Heart left ventricle (tissue), 16 donors: Measurements from ENCODE around the gene PDXK. TPM values are rescaled to one million over a fixed set of nuclear protein-coding genes. Genes with fewer than 3 reads are reported as not detected.
A peak's percentile ranks its signal among the peaks of the same experiment; 100 is the strongest.

Experiments
- ATAC-seq, 4 donors: fragments of 200-7000 bp; cut with Tn5 transposase; one replicate each; pipeline ENCODE4 v1.9.1; 2020 to 2022; ENCODE audit warnings: moderate library complexity in 4 of 4, mild to moderate bottlenecking in 3 of 4, moderate number of reproducible peaks in 1 of 4
- DNase-seq, 5 donors: peaks; one replicate each; pipeline ENCODE4 v3.0.0-alpha.2; 2020
- H3K27ac ChIP-seq, 12 donors: fragments of 200-600 bp; sonication (generic) in 4 of 12; one replicate each; pipeline versions ENCODE4 v1.5.0 to v1.8.0; 2016 to 2022; ENCODE audit warnings: mild to moderate bottlenecking in 2 of 12
- H3K27me3 ChIP-seq, 9 donors: fragments of 200-600 bp; sonication (generic) in 2 of 9; one replicate each; pipeline versions ENCODE4 v1.5.1 to v1.8.0; 2016 to 2022; ENCODE audit warnings: mild to moderate bottlenecking in 3 of 9
- H3K36me3 ChIP-seq, 9 donors: fragments of 200-600 bp; sonication (generic) in 2 of 9; one replicate each; pipeline versions ENCODE4 v1.5.0 to v1.8.0; 2018 to 2022; ENCODE audit warnings: mild to moderate bottlenecking in 2 of 9
- H3K4me1 ChIP-seq, 12 donors: fragments of 200-600 bp; sonication (generic) in 4 of 12; one replicate each; pipeline versions ENCODE4 v1.5.0 to v1.8.0; 2016 to 2022; ENCODE audit warnings: mild to moderate bottlenecking in 3 of 12
- H3K4me3 ChIP-seq, 12 donors: fragments of 200-600 bp; sonication (generic) in 4 of 12; one replicate each; pipeline versions ENCODE4 v1.5.0 to v1.8.0; 2017 to 2022; ENCODE audit warnings: mild to moderate bottlenecking in 9 of 12, moderate library complexity in 4 of 12
- H3K9me3 ChIP-seq, 12 donors: fragments of 200-600 bp; sonication (generic) in 4 of 12; one replicate each; pipeline versions ENCODE4 v1.5.0 to v1.8.0; 2016 to 2022; ENCODE audit warnings: mild to moderate bottlenecking in 1 of 12
- POLR2A ChIP-seq, 2 donors: fragments of 450-650 bp; IDR thresholded peaks; one replicate each; pipeline ENCODE4 v1.6.1; 2017; ENCODE audit warnings: antibody characterized with exemption in 2 of 2, mild to moderate bottlenecking in 2 of 2, moderate library complexity in 2 of 2
- WGBS, 4 donors: extraction: QIAGEN DNeasy Blood & Tissue Kit in 2 of 4; methylation state at CpG; one replicate each; pipeline versions ENCODE4 v1.1.5 to v1.1.7; 2013 to 2018; 5-methylcytosine and 5-hydroxymethylcytosine counted together
- intact Hi-C, 10 donors: fragments of 100-400 bp; cut with DNase I; formaldehyde crosslinking; loops; one replicate each; pipeline versions ENCODE4 v1.11.1 to v1.14.2; 2022
- polyA plus RNA-seq, 2 donors: library from polyadenylated mRNA; stranded (reverse); fragments of 200-250 nt; gene quantifications; one replicate each; pipeline ENCODE4 v1.2.3, GENCODE V29; 2013
- total RNA-seq, 9 donors: library from RNA; depleted of rRNA in 2 of 9; stranded (reverse); fragments of >200 nt in 2 of 9; fragmentation: NEBNext Ultra II Directional in 3 of 9; extraction: Animal tissue kit (Norgen Biotek cat#: 25700) in 3 of 9; gene quantifications; one replicate each; pipeline versions ENCODE4 v1.1.0 to v1.2.4, GENCODE V29; 2016 to 2023
- TF ChIP-seq, protein P1 (sequence below), 12 donors: fragments of 200-600 bp; sonication (generic) in 4 of 12; IDR thresholded peaks; one replicate each; pipeline versions ENCODE4 v1.5.0 to v1.8.0; 2018 to 2022; ENCODE audit warnings: antibody characterized with exemption in 12 of 12, mild to moderate bottlenecking in 5 of 12
- donor health status: ischemic (EF 13 %, LVEDD 7.1; RV severe dilation, severe dysfunction).
- donor health status: healthy with polysubstance abuse.
- donor health status: DM: no; HTN: yes; CAD: no.
- donor health status: DM: no; HTN: no; CAD: no.
- donor health status: ischemic (EF 25% LVEDD 6.9; RV normal size, moderate dysfunction).
- donor health status: ischemic (EF 25% LVEDD 5.7; RV mildly dilated, moderate dysfunction).
- donor health status: healthy.
- donor health status: DM: yes; HTN: yes; CAD: no.
- donor health status: ischemic (EF 35%, LVEDD 5.7; RV mildly dilated, moderate dysfunction).
- donor health status: nonischemic (EF 11% LVEDD 7.7; RV severe dilation, severe dysfunction).
- donor health status: DM: yes; HTN: yes; CAD: no.
- donor health status: PGD.
- donor health status: ischemic (EF 29% LVEDD 5.4; RV normal size, mild dysfunction).
- donor health status: nonischemic (EF 23%, LVEDD 6.1; RV moderate dilation, normal function).

Gene PDXK
- total and polyA plus RNA-seq, 11 donors = 46.5 to 105 (median 79.7) TPM

DNA sequence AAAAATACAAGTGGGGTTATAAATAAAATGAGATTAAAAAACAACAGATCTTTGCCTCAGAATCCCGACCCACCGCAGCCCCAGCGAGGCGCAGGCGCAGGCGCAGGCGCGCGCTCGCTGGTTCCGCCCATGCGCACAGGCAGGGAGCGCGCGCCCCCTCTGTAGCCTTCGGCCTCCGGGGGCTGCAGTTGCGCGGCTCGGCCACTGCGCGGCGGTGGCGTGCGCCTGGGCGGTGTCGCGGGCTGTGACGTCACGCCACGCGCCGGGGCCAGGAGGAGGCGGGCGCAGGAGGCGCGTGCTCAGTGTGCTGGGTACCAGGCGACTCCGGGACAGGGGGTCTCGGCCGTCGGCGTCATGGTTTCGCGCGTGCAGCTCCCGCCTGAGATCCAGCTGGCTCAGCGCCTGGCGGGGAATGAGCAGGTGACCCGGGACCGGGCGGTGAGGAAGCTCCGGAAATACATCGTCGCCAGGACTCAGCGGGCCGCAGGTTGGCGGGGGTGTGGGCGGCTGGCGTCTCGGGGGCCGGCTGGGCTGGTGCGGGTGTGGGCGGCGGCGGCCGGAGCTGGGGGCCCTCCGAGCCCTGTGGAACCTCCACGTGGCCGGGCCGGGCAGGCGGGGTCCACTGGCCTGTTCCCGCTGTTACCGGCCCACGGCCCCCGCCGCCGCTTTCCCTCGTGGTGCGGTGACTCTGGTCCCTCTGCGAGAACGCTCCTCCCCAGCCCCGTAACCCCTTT is 70.5 kb downstream of the PDXK start, which contains the start of gene RRP1:
RRP1 (plus strand) TSS at position 302 of the 734 bp plus-strand sequence; CDS start at position 355, 53 bp downstream.
- peak; percentile 89 to 97 (median 93) for DNase-seq
- 0 to 1% (median 0%) methylated on average over 58 to 83 of the region's 83 CpGs for WGBS, 4 donors
- intact Hi-C loops = loop anchor here in 3 of 10 donors (1.0 to 10.0 kb wide), 3 partner anchors 65 to 515 kb away; partner anchors contain the start of gene PFKL (in 1 of the 3)
- Histone ChIP-seq H3K27ac (peak within 1 kb of the TSS in 11 of 12 donors; percentile 65 to 95 (median 89)), H3K4me3 (peak within 1 kb of the TSS; percentile 75 to 97 (median 86)), H3K9me3 (no peaks in the 10 kb centered on the region), H3K27me3 (no peaks in the 10 kb centered on the region), H3K36me3 (peaks cover 0 to 36% (median 27%) of the 10 kb centered on the region in 9 donors), H3K4me1 (peaks cover 0 to 20% (median 13%) of the 10 kb centered on the region in 12 donors)
- ATAC-seq = peak; percentile 83 to 96 (median 96)
- peak in 1 of 2 donors; percentile 90 for TF ChIP-seq POLR2A (IDR thresholded peaks at IDR 0.05)
- TF ChIP-seq, protein P1, sequence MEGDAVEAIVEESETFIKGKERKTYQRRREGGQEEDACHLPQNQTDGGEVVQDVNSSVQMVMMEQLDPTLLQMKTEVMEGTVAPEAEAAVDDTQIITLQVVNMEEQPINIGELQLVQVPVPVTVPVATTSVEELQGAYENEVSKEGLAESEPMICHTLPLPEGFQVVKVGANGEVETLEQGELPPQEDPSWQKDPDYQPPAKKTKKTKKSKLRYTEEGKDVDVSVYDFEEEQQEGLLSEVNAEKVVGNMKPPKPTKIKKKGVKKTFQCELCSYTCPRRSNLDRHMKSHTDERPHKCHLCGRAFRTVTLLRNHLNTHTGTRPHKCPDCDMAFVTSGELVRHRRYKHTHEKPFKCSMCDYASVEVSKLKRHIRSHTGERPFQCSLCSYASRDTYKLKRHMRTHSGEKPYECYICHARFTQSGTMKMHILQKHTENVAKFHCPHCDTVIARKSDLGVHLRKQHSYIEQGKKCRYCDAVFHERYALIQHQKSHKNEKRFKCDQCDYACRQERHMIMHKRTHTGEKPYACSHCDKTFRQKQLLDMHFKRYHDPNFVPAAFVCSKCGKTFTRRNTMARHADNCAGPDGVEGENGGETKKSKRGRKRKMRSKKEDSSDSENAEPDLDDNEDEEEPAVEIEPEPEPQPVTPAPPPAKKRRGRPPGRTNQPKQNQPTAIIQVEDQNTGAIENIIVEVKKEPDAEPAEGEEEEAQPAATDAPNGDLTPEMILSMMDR (IDR thresholded peaks at IDR 0.05) = peak; percentile 95 to 100 (median 100)

DNA sequence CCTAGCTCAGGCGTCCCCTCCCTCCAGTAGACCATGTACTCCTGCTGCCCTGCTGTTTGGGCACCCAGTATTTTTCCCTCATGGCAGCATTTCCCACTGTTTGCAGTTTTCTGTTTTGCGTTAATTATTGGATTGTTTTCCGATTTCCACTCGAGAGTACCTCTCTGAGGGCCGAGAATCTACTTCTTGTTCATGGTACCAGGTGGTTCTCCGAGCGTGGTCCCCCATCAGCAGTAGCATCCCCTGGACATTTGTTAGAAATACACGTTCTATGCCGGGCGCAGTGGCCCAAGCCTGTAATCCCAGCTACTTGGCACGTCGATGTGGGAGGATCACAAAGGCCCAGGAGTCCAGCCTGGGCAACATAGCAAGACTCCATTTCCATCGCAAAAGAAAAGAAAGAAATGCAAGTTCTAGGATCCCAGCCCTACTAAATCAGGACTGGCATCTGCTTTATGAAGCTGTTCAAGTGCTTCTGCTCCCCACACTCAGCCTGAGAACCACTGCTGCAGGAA is 71.1 kb downstream of the PDXK start:
- H3K36me3 ChIP-seq = peaks cover 0 to 42% (median 31%) of the 10 kb centered on the region in 9 donors
- WGBS, 4 donors = 11 to 20% (median 18%) methylated on average over 13 of the region's 13 CpGs
- intact Hi-C loops = loop anchor here in 1 of 10 donors (10.0 kb wide), 1 partner anchor 515 kb away; the partner anchor contains the start of gene PFKL
- H3K4me3 ChIP-seq = peak overlapping the region; percentile 75 to 97 (median 86)
- peak overlapping the region in 6 of 12 donors; percentile 87 to 95 (median 89) for H3K27ac ChIP-seq
- DNase-seq = no peak
- peaks cover 0 to 20% (median 13%) of the 10 kb centered on the region in 12 donors for H3K4me1 ChIP-seq
- no peaks in the 10 kb centered on the region for H3K27me3 ChIP-seq
- H3K9me3 ChIP-seq = no peaks in the 10 kb centered on the region
- ATAC-seq = no peak
- TF ChIP-seq POLR2A (IDR thresholded peaks at IDR 0.05) = no peak
- TF ChIP-seq, protein P1 (IDR thresholded peaks at IDR 0.05) = no peak

DNA sequence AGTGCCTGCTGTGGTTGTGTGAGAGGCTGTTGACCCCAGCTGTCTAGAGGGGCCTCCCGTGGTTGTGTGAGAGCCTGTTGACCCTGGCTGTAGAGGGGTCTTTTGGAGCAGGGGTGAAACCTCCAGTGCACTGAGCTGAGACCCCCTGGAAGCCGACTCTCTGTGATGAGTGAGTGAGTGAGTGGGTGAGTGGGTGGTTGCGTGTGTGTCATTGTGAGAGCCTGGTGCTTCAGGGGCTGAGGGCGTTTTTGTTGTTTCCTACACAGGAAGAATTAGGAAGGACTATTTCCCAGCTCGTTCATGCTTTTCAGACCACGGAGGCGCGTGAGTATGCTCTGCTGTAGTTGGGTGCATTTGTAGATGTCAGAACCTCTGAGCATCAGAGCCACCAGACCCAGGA is 73.5 kb downstream of the PDXK start:
- no peaks in the 10 kb centered on the region for H3K9me3 ChIP-seq
- H3K4me3 ChIP-seq = no peak overlapping the region
- ATAC-seq = no peak
- no peak for DNase-seq
- no peak overlapping the region for H3K27ac ChIP-seq
- intact Hi-C loops = loop anchor here in 1 of 10 donors (10.0 kb wide), 1 partner anchor 512 kb away; the partner anchor contains the start of gene PFKL
- H3K27me3 ChIP-seq = no peaks in the 10 kb centered on the region
- peaks cover 0 to 20% (median 13%) of the 10 kb centered on the region in 12 donors for H3K4me1 ChIP-seq
- TF ChIP-seq, protein P1 (IDR thresholded peaks at IDR 0.05) = no peak
- no peak for TF ChIP-seq POLR2A (IDR thresholded peaks at IDR 0.05)
- H3K36me3 ChIP-seq = peaks cover 0 to 65% (median 54%) of the 10 kb centered on the region in 9 donors
- 90 to 95% (median 93%) methylated on average over 8 of the region's 8 CpGs for WGBS, 4 donors

DNA sequence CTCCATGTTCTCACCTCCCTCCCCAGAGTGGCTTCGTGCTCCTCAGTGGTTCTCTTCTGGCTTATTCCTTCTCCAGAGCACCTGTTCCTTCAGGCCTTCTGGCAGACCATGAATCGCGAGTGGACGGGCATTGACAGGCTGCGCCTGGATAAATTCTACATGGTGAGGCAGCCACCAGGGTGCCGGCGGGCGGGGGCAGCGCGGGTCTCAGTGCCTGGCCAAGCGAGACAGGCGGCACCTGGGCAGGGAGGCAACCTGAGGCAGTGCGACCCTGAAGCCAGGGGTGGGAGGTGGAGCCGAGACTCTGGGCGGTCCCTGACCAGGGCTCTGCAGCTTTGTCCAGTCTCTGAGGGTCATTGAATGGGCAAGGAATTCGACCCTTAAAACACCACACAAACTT is 74.3 kb downstream of the PDXK start:
- DNase-seq (no peak), ATAC-seq (no peak)
- peaks cover 0 to 74% (median 62%) of the 10 kb centered on the region in 9 donors for H3K36me3 ChIP-seq
- H3K27ac ChIP-seq = no peak overlapping the region
- peaks cover 0 to 20% (median 13%) of the 10 kb centered on the region in 12 donors for H3K4me1 ChIP-seq
- TF ChIP-seq, protein P1 (IDR thresholded peaks at IDR 0.05) = no peak
- no peak for TF ChIP-seq POLR2A (IDR thresholded peaks at IDR 0.05)
- H3K4me3 ChIP-seq = no peak overlapping the region
- H3K27me3 ChIP-seq = no peaks in the 10 kb centered on the region
- intact Hi-C loops = loop anchor here in 1 of 10 donors (10.0 kb wide), 1 partner anchor 512 kb away; the partner anchor contains the start of gene PFKL
- 94 to 97% (median 96%) methylated on average over 16 of the region's 16 CpGs for whole genome bisulfite sequencing, 4 donors
- H3K9me3 ChIP-seq = no peaks in the 10 kb centered on the region
